GDM1 (cell line): ENCODE data around the gene GSTM5.
"Not testable (repeated sequence)": the region's sequence is repeated elsewhere in the genome, so short reads cannot be mapped to it uniquely, and the experiment has no call there.

Experiments used
- DNase-seq: peaks from one replicate; lab custom pipeline; 2025; lab: John Stamatoyannopoulos, UW

GSTM5 gene

GRCh38 chr1:109762039-109762585 lies 50.1 kb downstream of the GSTM5 start:
- DNase-seq: no peak

GRCh38 chr1:109762821-109763645 lies 51.0 kb downstream of the GSTM5 start:
- DNase-seq: peak; percentile 52

- DNase-seq: no peak
These were observed 51.8 kb downstream of the GSTM5 start, which contains the start of gene EPS8L3 for GRCh38 chr1:109763646-109764415. Gene EPS8L3 (minus strand): TSS chr1:109763923. CDS start chr1:109761749, 2,174 bp downstream.

GRCh38 chr1:109764561-109765482 lies 52.8 kb downstream of the GSTM5 start:
- DNase-seq: no peak

- DNase-seq: no peak
These were observed 53.4 kb downstream of the GSTM5 start for GRCh38 chr1:109765483-109765815.

DNA sequence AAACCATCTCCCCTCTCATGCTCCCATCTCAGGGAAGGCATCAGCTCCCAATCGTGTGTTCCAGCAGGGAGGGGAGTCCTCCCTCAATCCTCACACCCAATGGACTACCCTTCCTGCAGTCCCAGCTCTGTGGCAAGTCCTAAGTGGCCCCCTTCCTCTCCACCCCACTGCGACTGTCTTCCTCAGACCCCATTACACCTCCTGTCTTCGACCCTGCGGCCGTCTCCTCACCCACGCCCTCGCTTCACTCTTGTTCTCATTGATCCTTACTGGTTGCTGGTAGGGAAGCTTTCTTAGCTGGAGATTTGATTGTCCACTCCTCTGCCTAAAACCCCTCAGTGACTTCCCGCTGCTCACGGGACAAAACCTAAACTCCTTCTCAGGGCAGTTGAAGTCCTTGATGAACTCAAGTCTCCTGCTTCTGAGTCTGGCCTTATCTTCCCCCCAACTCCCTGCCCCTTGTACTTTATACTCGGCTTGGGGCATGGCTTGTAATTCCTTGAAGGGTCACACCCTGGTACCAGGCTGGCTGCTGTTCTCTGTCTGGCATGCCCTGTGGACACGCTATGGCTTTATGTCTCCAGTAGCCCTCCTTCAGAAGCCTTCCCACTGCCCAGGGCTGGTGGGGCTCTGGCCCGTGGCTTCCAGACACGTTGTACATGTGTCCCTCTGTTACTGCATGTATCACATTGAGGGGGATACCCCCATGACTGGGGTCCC lies 54.0 kb downstream of the GSTM5 start:
- DNase-seq: no peak

DNA sequence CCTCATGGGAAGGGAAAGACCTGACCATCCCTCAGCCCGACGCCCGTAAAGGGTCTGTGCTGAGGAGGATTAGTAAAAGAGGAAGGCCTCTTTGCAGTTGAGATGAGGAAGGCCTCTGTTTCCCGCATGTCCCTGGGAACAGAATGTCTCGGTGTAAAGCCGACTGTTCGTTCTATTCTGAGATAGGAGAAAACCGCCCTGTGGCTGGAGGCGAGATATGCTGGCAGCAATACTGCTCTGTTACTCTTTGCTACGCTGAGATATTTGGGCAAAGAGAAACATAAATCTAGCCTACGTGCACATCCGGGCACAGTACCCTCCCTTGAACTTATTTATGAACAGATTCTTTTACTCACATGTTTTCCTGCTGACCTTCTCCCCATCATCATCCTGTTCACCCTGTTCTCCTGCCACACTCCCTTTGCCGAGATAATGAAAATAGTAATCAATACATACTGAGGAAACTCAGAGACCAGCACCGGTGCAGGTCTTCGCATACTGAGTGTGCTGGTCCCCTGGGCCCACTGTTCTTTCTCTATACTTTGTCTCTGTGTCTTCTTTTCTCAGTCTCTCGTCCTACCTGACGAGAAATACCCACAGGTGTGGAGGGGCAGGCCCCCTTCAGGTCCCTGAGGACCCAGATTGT lies 55.1 kb downstream of the GSTM5 start:
- DNase-seq: not testable (repeated sequence)
